Neural progenitor cell (in vitro differentiated cells): ENCODE measurements around the gene PLSCR2. TPM values are rescaled to one million over a fixed set of nuclear protein-coding genes. Genes with fewer than 3 reads are reported as not detected.

Experiments
- DNase-seq: peaks from one replicate; pipeline ENCODE4 v3.0.0-alpha.2; 2016; ENCODE audit warnings: low spot score
- H2AFZ ChIP-seq: fragments of 200-600 bp; sonication (generic); replicated peaks from 2 replicates; pipeline ENCODE4 v1.6.1; 2016; ENCODE audit warnings: antibody characterized with exemption
- H3F3A ChIP-seq: fragments of 200-600 bp; sonication (generic); 2 replicates; pipeline ENCODE4 v1.6.1; 2016; ENCODE audit warnings: antibody characterized with exemption, low read depth
- H3K27ac ChIP-seq: fragments of 200-600 bp; sonication (generic); 2 replicates; pipeline ENCODE4 v1.5.1; 2016; ENCODE audit warnings: mild to moderate bottlenecking
- H3K27me3 ChIP-seq: fragments of 200-600 bp; sonication (generic); 2 replicates; pipeline ENCODE4 v1.6.1; 2016; ENCODE audit warnings: mild to moderate bottlenecking, moderate library complexity
- H3K36me3 ChIP-seq: fragments of 200-600 bp; sonication (generic); 2 replicates; pipeline ENCODE4 v1.5.1; 2016
- H3K4me1 ChIP-seq: fragments of 200-600 bp; sonication (generic); 2 replicates; pipeline ENCODE4 v1.6.1; 2016; ENCODE audit warnings: mixed run types
- H3K4me2 ChIP-seq: fragments of 200-600 bp; sonication (generic); 2 replicates; pipeline ENCODE4 v1.6.1; 2016
- H3K4me3 ChIP-seq: fragments of 200-600 bp; sonication (generic); 2 replicates; pipeline ENCODE4 v1.5.1; 2016
- H3K79me2 ChIP-seq: fragments of 200-600 bp; sonication (generic); 2 replicates; pipeline ENCODE4 v1.6.1; 2016; ENCODE audit warnings: low read depth
- H3K9ac ChIP-seq: fragments of 200-600 bp; sonication (generic); 2 replicates; pipeline ENCODE4 v1.6.1; 2016
- H3K9me3 ChIP-seq: fragments of 200-600 bp; sonication (generic); 2 replicates; pipeline ENCODE4 v1.5.1; 2016; ENCODE audit warnings: low read depth
- H4K20me1 ChIP-seq: fragments of 200-600 bp; sonication (generic); 2 replicates; pipeline ENCODE4 v1.6.1; 2016; ENCODE audit warnings: low read depth
- H3K27ac Mint-ChIP-seq: 3 replicates; pipeline ENCODE4 v1.8.0; 2021; ENCODE audit warnings: mixed read lengths
- H3K27me3 Mint-ChIP-seq: 2 replicates; pipeline ENCODE4 v1.8.0; 2022; ENCODE audit warnings: low read depth, mild to moderate bottlenecking, inconsistent platforms, moderate library complexity, mixed read lengths; ENCODE audit not compliant: insufficient read depth
- H3K36me3 Mint-ChIP-seq: 3 replicates; pipeline ENCODE4 v1.8.0; 2021; ENCODE audit warnings: mixed read lengths
- H3K4me1 Mint-ChIP-seq: 3 replicates; pipeline ENCODE4 v1.8.0; 2021; ENCODE audit warnings: mixed read lengths
- H3K4me3 Mint-ChIP-seq: 3 replicates; pipeline ENCODE4 v1.8.0; 2021; ENCODE audit warnings: mild to moderate bottlenecking, moderate library complexity, mixed read lengths
- H3K9me3 Mint-ChIP-seq: 3 replicates; pipeline ENCODE4 v1.8.0; 2020; ENCODE audit warnings: mixed read lengths
- CTCF ChIP-seq: fragments of 200-600 bp; sonication (generic); IDR thresholded peaks from 2 replicates; pipeline ENCODE4 v1.5.1; 2017; ENCODE audit warnings: antibody characterized with exemption, mild to moderate bottlenecking
- EZH2 ChIP-seq: fragments of 200-600 bp; sonication (generic); IDR thresholded peaks from 2 replicates; pipeline ENCODE4 v1.6.1; 2017; ENCODE audit warnings: antibody characterized with exemption, mild to moderate bottlenecking, moderate library complexity
- EZH2phosphoT487 ChIP-seq: fragments of 200-600 bp; sonication (generic); IDR thresholded peaks from 2 replicates; pipeline ENCODE4 v1.6.1; 2017; ENCODE audit warnings: antibody characterized with exemption
- total RNA-seq: library from RNA; depleted of rRNA; stranded (reverse); fragments of >200 nt; gene quantifications from 2 replicates; pipeline ENCODE4 v1.2.3, GENCODE V29; 2015; ENCODE audit warnings: low replicate concordance

Gene PLSCR2
- total RNA-seq, 1 donor from 2014 or later: not detected

- Histone ChIP-seq H3K4me1 (no peaks in the 10 kb centered on the region), H3K4me3 (no peak overlapping the region), H3K79me2 (no peaks in the 10 kb centered on the region), H4K20me1 (no peaks in the 10 kb centered on the region), H3F3A (no peaks in the 10 kb centered on the region), H3K27ac (no peak overlapping the region), H3K27me3 (no peaks in the 10 kb centered on the region), H3K9ac (no peak overlapping the region), H3K4me2 (no peak overlapping the region), H3K36me3 (no peaks in the 10 kb centered on the region), H3K9me3 (no peaks in the 10 kb centered on the region), H2AFZ (no peak overlapping the region)
- no peak overlapping the region for H3K4me3 Mint-ChIP-seq
- no peak overlapping the region for H3K27ac Mint-ChIP-seq
- TF ChIP-seq EZH2 (no peak), CTCF (no peak), EZH2phosphoT487 (no peak)
- DNase-seq: no peak
- H3K9me3 Mint-ChIP-seq: peaks cover 5% of the 10 kb centered on the region
- H3K27me3 Mint-ChIP-seq: peaks cover 8% of the 10 kb centered on the region
- H3K4me1 Mint-ChIP-seq: no peaks in the 10 kb centered on the region
- H3K36me3 Mint-ChIP-seq: peaks cover 4% of the 10 kb centered on the region
Measured at GRCh38 chr3:146404436-146404835, 64.9 kb downstream of the PLSCR2 start.

DNA sequence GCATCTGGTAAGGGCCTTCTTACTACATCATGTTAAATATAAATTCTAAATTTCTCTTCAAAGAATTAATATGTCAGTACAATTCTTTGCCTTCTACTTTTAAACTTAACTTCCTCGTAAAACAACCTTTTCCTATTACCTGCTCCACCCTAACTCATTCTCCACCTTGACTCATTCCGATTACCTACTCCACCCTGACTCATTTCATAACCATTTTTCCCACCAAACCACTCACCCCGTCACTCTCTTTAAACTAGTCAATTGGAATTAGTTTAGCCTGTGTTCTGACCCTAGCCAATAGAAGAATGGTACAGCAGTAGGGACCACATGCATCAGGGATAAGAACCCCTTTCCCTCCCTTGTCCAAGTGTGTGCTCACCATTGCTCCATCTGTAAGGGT is 65.6 kb downstream of the PLSCR2 start:
- no peak overlapping the region for H3K27ac Mint-ChIP-seq
- Histone ChIP-seq H3K4me3 (no peak overlapping the region), H2AFZ (no peak overlapping the region), H3K9me3 (no peaks in the 10 kb centered on the region), H3K27me3 (no peaks in the 10 kb centered on the region), H3K27ac (no peak overlapping the region), H3K4me1 (no peaks in the 10 kb centered on the region), H3K79me2 (no peaks in the 10 kb centered on the region), H3K36me3 (no peaks in the 10 kb centered on the region), H4K20me1 (no peaks in the 10 kb centered on the region), H3K4me2 (no peak overlapping the region), H3F3A (no peaks in the 10 kb centered on the region), H3K9ac (no peak overlapping the region)
- peaks cover 5% of the 10 kb centered on the region for H3K27me3 Mint-ChIP-seq
- no peaks in the 10 kb centered on the region for H3K4me1 Mint-ChIP-seq
- H3K36me3 Mint-ChIP-seq: no peaks in the 10 kb centered on the region
- TF ChIP-seq EZH2phosphoT487 (no peak), CTCF (no peak), EZH2 (no peak)
- no peak for DNase-seq
- H3K9me3 Mint-ChIP-seq: no peaks in the 10 kb centered on the region
- H3K4me3 Mint-ChIP-seq: no peak overlapping the region

DNA sequence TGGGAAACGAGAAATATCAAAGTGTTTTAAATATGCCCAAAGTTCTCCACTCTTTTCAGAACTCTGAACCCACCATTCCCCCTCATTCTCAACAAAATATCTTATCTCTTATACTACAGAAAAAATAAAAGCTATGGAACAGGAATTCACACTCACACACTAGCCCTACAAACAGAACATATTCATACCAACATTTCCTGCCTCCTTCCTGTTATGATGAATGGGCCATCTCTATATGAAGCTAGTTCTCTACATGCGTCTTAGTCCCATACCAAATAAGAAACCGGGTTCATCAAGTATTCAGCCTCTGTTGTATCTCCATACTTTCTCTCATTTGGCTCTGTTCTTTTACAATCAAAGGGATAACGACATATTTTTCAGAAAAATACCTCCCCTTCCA is 72.6 kb downstream of the PLSCR2 start:
- Histone ChIP-seq H3K36me3 (no peaks in the 10 kb centered on the region), H3K4me1 (no peaks in the 10 kb centered on the region), H3K9me3 (no peaks in the 10 kb centered on the region), H3K79me2 (no peaks in the 10 kb centered on the region), H3K27ac (no peak overlapping the region), H3K27me3 (no peaks in the 10 kb centered on the region), H4K20me1 (no peaks in the 10 kb centered on the region), H3K9ac (no peak overlapping the region), H3K4me3 (no peak overlapping the region), H3F3A (no peaks in the 10 kb centered on the region), H2AFZ (no peak overlapping the region), H3K4me2 (no peak overlapping the region)
- no peak for TF ChIP-seq EZH2
- no peak for TF ChIP-seq EZH2phosphoT487
- Mint-ChIP-seq H3K4me1 (no peaks in the 10 kb centered on the region), H3K9me3 (peaks cover 4% of the 10 kb centered on the region), H3K27me3 (no peaks in the 10 kb centered on the region), H3K4me3 (no peak overlapping the region), H3K27ac (no peak overlapping the region), H3K36me3 (no peaks in the 10 kb centered on the region)
- no peak for DNase-seq

- Histone ChIP-seq H3K27me3 (no peaks in the 10 kb centered on the region), H2AFZ (no peak overlapping the region), H3K4me1 (no peaks in the 10 kb centered on the region), H3K79me2 (no peaks in the 10 kb centered on the region), H3K9me3 (no peaks in the 10 kb centered on the region), H3K4me3 (no peak overlapping the region), H3K27ac (no peak overlapping the region), H3K36me3 (no peaks in the 10 kb centered on the region), H3K9ac (no peak overlapping the region), H3F3A (no peaks in the 10 kb centered on the region), H4K20me1 (no peaks in the 10 kb centered on the region), H3K4me2 (no peak overlapping the region)
- Mint-ChIP-seq H3K27ac (no peak overlapping the region), H3K9me3 (peaks cover 4% of the 10 kb centered on the region), H3K36me3 (no peaks in the 10 kb centered on the region), H3K4me3 (no peak overlapping the region), H3K4me1 (peaks cover 3% of the 10 kb centered on the region), H3K27me3 (no peaks in the 10 kb centered on the region)
- TF ChIP-seq CTCF: no peak
- no peak for TF ChIP-seq EZH2
- no peak for TF ChIP-seq EZH2phosphoT487
- no peak for DNase-seq
Measured at GRCh38 chr3:146395164-146395563, 74.2 kb downstream of the PLSCR2 start.
